ENCODE measurements around the gene FAM181A.

- TF ChIP-seq, protein P1, sequence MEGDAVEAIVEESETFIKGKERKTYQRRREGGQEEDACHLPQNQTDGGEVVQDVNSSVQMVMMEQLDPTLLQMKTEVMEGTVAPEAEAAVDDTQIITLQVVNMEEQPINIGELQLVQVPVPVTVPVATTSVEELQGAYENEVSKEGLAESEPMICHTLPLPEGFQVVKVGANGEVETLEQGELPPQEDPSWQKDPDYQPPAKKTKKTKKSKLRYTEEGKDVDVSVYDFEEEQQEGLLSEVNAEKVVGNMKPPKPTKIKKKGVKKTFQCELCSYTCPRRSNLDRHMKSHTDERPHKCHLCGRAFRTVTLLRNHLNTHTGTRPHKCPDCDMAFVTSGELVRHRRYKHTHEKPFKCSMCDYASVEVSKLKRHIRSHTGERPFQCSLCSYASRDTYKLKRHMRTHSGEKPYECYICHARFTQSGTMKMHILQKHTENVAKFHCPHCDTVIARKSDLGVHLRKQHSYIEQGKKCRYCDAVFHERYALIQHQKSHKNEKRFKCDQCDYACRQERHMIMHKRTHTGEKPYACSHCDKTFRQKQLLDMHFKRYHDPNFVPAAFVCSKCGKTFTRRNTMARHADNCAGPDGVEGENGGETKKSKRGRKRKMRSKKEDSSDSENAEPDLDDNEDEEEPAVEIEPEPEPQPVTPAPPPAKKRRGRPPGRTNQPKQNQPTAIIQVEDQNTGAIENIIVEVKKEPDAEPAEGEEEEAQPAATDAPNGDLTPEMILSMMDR (IDR thresholded peaks at IDR 0.05; ENCODE audit: insufficient read depth, low read length, poor library complexity, severe bottlenecking): no peak
- no peak for TF ChIP-seq EZH2phosphoT487 (conservative IDR thresholded peaks at IDR 0.05; ENCODE audit: low read length)
These were observed 37.7 kb downstream of the FAM181A start for GRCh38 chr14:93964820-93965286.
